CD4-positive, alpha-beta T cell treated with Interleukin-21 for 1 hour (primary cell): Measurements from ENCODE around the gene THRB.

Experiments used
- DNase-seq: peaks from one replicate; pipeline ENCODE4 v3.0.0-alpha.2; 2020

THRB gene

DNA sequence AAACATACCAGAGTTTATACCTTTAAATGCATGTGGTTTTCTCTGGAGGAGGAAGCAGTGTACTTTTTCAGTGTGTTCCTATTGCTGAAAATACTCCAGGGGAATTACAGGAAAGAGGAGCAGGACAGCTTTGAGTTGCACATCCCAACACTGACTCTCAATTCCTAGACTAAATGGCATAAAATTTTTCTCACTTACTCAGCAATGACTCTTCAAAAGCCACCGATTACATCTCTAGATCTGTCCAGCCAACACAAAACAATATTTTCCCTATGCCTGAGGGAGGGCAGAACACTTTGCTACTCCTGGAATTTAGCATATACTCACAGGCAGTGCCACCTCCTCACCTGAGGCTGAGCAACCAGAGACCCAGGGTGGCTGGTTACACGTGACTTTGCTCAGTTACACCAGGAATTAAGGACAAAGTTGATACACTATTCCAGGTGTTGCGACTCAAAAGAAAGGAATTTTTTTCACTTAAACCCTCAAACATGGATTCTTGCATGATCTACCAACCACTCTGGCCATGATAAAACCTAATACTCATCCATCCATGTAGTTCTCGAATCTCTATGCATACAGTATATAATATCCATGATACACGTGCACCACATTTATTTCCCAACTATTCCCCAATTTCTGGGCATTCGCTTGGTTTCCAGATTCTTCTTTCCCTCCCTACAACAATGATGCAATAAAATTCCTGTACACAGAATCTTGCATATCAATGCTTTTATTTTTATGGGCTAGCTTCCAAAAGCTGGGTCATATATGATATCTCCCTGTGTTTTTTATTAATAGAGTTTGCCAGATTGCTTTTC lies 194.6 kb downstream of the THRB start:
- DNase-seq = no peak

GRCh38 chr3:24299246-24299805 lies 195.3 kb downstream of the THRB start:
- DNase-seq = no peak

- DNase-seq = no peak
These were observed 198.0 kb downstream of the THRB start for GRCh38 chr3:24296441-24297205.

DNA sequence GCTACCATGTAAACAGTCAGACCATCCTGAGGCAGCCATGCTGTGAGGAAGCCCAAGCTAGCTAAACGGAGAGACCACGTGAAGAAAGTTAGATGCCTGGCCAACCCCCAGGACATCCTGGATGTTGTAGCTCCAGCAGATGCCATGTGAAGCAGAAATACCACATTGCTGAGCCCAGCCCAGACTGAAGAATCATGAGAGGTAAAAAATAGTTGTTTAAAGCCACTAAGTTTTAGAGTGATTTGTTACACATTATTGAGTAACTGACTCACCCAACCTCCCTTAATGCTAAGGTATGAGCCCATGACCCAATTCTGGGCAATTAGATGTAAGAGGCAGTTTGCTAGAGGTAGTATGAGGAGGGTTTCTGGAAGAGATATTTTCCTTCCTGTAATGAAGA lies 200.5 kb downstream of the THRB start:
- DNase-seq = no peak

GRCh38 chr3:24291646-24292045 lies 203.0 kb downstream of the THRB start:
- no peak for DNase-seq

DNA sequence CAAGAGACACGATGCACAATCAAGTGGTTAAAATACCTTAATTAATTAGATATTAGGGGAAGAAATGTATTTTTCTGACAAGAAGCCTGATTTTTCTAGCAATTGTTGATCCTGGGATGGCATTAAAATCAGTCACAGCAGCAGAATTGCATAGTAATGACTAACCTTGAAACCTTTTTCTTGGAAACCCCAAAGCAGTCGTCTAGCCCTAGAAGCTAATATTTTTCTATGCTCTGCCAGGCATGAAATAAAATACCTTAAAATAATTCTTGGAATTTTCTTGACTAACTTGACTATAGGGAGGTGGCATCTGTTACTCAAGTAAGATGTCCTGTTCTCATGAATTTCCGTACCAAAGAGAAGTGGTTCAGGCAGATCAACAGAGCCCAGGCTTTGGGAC lies 204.1 kb downstream of the THRB start:
- no peak for DNase-seq

DNA sequence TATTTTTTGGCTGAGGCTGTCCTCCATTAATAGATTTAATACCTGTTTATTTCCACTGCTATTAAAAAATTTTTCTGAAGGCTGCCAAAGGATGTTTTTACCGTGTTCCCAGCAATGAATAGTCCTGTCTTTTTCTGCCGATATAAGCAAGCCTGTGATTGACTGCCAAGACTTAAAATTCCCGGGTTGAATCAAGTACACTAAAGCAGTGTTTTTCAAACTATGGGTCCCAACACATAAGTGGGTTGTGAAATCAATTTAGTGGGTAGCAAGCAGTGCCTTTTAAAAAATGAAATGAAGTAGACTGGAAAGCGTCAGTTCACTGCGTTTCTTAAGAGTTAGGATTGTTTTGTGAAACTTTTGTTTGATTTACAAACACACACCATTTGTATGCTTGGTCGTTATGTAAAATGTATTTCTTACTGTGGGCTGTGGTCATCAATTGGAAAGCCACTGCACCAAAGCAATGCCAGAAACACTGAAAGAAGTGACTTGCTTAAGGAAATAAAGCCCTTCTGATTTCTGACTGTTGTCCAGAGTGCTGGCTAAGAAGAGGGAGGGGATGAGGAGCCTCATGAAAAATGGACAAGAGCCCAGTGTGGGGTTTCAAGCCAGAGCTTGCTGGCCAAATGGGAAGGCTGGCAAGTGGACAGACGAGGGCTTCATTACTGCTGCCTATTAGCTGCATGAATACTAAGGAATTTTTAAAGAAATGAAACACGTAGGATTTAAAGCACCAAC lies 206.0 kb downstream of the THRB start:
- DNase-seq = no peak

DNA sequence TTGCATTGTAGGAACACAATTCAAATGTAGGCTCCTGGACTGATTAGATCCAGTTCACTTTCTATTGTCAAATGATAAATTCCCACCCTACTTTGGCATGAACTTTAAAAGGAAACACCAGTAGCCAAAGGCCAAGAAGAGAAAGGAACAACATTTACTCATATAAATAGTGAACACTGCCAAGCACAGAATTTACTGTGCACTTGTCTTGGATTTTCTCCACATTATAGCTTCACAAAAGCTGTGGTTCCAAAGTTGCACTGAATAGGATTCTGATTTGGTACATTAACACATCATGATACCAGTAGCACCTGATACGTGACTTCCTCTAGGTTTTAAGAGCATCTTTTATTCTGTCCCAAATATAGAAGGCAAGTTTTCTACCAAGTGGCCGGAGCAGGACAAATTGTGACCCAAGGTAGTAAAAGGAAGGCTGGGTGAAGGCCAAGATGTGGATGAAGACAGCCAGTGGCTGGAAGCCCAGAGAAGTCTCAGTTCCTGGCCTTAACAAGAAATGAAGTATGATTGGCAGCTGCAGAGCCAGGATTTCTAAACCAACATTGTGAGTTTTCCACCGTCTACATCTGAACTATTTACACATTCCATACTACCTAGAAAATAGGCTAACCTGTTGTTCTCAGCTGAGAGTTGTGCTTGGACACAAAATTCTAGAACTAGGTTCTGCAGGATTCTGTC lies 206.7 kb downstream of the THRB start:
- DNase-seq = no peak

DNA sequence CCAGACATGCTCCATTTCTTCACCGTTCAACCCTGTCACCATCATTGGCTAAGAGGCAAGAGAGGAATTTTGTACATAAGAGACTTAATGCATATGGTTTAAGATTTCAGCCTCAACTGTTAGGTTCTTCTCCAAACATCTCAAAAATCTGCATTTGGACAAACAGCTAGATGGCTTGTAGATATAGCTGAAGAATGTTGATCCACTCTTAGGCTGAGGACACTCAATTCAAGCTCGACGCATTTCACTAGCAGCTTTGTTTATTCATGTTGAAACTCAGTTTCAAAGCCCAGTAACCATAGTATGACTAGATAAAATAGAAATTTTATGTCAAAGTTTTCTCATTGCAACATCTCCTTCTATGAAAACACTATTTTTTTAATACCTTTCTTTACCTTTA lies 208.2 kb downstream of the THRB start:
- no peak for DNase-seq

DNA sequence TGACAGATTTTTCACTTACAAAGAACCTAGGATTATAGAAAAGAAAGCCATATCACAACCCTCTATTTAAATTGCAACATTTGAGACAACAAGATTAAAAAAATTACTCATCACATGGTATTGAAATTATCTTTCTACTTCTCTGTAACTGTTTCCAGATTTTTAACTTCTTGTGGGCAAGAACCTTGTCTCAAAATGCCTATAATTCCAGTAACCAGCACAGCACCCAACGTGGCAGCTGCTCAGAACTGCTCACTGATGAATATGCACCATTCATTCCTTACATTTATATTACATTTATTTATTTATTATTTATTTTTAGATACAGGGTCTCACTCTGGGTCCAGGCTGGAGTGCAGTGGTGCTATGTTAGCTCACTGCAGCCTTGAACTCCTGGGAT lies 216.1 kb downstream of the THRB start:
- DNase-seq = no peak

GRCh38 chr3:24273491-24273890 lies 221.2 kb downstream of the THRB start:
- no peak for DNase-seq

DNA sequence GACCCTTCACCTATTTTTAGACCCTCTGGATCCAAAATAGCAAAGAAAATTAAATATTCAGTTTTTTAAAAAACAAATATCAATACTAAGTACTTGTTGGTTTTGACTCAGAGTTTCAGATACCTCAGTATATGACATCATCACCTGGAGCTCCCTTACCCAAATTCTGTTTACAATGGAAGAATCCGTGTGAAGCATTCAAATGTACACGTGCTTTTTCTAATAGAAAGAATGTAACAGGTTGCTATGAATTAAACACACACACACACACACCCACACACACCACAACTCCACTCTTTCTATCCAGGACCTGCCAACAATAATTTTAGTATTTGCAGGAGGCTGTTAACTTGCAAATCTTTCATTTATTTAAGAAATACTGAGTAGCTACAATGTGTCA lies 221.8 kb downstream of the THRB start:
- no peak for DNase-seq

GRCh38 chr3:24272408-24272807 lies 222.2 kb downstream of the THRB start:
- no peak for DNase-seq

GRCh38 chr3:24271228-24271627 lies 223.4 kb downstream of the THRB start:
- DNase-seq = no peak

GRCh38 chr3:24270744-24271143 lies 223.9 kb downstream of the THRB start:
- DNase-seq = no peak

DNA sequence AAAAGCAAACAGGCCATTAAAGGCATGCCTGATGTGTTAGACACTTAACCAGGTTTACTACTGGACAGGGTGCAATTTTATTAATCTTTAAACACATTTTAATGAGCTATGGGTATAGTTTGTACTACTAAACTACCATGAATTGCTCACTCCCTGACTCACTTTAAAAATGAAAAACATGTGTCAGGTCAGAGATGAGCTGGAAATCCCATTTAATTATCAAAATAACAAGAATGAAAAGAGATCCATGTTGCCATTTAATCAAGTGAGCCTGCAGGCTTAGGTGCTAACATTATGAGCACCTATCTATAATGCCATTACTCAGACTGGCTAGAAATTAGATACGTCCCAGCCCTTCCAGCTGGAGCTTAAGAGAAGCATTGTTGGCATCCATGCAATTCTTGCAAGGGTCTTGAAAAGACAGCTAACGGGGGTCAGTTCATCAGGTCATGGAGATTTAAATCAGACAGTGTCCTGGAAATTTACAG lies 224.4 kb downstream of the THRB start:
- no peak for DNase-seq

DNA sequence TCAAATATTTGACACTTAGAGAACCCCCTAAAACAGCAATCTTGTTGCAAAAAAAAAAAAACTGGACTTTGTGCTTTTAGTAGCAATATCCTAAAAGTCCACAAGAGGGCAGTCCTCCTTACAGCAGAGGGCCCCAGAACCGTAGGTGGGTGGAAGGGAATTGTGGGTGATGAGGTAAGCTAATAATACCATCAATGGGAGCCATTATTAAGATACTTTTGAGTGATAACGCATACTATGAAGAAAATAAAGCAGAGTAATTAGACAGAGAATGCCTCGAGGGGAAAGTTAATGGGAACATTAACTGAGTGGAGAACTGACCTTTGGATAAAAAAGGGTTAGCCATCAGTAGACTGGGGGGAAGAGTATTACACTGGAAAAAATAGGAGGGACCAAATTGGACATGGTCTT lies 229.9 kb downstream of the THRB start:
- no peak for DNase-seq

- DNase-seq = no peak
These were observed 230.6 kb downstream of the THRB start for GRCh38 chr3:24264011-24264410.

DNA sequence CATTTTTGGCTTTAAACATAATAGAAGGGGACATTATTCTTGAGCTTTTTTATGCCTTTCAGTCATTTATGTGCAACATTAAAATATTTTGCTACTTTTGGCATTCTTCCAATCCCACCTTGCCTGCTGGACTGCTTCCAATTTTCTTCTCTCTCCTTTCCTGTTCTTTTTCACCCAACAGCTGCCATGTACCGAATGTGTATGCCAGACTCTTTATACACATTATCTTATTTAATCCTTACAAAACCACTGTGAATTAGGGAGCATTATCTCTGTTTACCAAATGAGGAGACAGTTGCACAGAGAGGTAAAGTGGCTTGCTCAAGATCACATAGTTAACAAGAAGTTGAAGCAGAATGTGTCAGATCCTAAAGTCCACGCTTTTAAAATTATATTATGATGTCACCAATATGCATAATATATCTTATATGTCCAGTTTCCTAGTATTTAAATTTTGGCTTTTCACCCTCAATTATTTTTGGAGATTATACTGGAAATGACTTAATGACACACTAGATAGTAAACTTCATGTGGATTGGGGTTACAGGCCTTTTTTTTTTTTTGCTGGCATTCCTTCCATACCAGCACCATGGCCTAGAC lies 231.5 kb downstream of the THRB start:
- DNase-seq = no peak

DNA sequence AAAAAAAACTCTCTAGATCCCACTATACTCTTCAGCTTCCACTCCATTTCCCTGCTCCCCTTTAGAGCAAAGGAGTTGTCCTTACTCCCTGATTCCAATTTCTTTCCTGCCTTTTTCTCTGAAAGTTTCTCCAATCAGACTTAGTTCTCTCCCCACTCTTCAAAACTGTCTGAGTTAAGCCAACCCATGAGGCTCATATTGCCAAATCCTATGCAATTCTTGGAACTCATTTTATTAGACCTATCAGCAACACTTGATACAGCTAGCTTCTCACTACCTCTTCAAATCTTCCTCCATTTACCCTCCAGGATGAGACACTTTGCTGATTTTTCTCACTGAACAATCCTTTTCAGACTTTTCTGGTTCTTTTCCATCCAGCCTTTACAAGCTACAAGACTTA lies 233.1 kb downstream of the THRB start:
- DNase-seq = no peak

- no peak for DNase-seq
These were observed 234.6 kb downstream of the THRB start for GRCh38 chr3:24259901-24260512.
